Neural cell (in vitro differentiated cells): Measurements from ENCODE around the gene NES. TPM values are rescaled to one million over a fixed set of nuclear protein-coding genes. Genes with fewer than 3 reads are reported as not detected.

Experiments used
- H2AFZ ChIP-seq: fragments of 200-600, 300-800 bp; sonication (generic), shearing (Covaris generic); 2 replicates; pipeline ENCODE4 v1.6.0; 2014; ENCODE audit warnings: low read depth, mild to moderate bottlenecking, antibody characterized with exemption, low read length, moderate library complexity
- H3F3A ChIP-seq: fragments of 200-600 bp; shearing (Covaris generic); 2 replicates; pipeline ENCODE4 v1.6.1; 2016; ENCODE audit warnings: mild to moderate bottlenecking, moderate library complexity, mixed read lengths, antibody characterized with exemption, low read length; ENCODE audit not compliant: insufficient read depth, poor library complexity, severe bottlenecking
- H3K27ac ChIP-seq: fragments of 200-600, 300-800 bp; sonication (generic), shearing (Covaris generic); 2 replicates; pipeline ENCODE4 v1.5.1; 2014; ENCODE audit warnings: mild to moderate bottlenecking, low read length, moderate library complexity
- H3K27me3 ChIP-seq: fragments of 300-800, 200-600 bp; sonication (generic), shearing (Covaris generic); 2 replicates; pipeline ENCODE4 v1.6.0; 2014; ENCODE audit warnings: mild to moderate bottlenecking, low read depth, low read length, moderate library complexity; ENCODE audit not compliant: insufficient read depth
- H3K36me3 ChIP-seq: fragments of 300-800, 200-600 bp; sonication (generic), shearing (Covaris generic); 2 replicates; pipeline ENCODE4 v1.5.1; 2014; ENCODE audit warnings: mild to moderate bottlenecking, antibody characterized with exemption, low read length, moderate library complexity; ENCODE audit not compliant: insufficient read depth
- H3K4me2 ChIP-seq: fragments of 300-800, 200-600 bp; sonication (generic), shearing (Covaris generic); 2 replicates; pipeline ENCODE4 v1.6.0; 2014; ENCODE audit warnings: mild to moderate bottlenecking, low read length
- H3K4me3 ChIP-seq: fragments of 300-800, 200-600 bp; sonication (generic), shearing (Covaris generic); 2 replicates; pipeline ENCODE4 v1.5.1; 2014; ENCODE audit warnings: mild to moderate bottlenecking, low read length, moderate library complexity
- H3K79me2 ChIP-seq: fragments of 200-600 bp; shearing (Covaris generic); replicated peaks from 2 replicates; pipeline ENCODE4 v1.6.0; 2014; ENCODE audit warnings: mild to moderate bottlenecking, low read length, moderate library complexity; ENCODE audit not compliant: insufficient read depth
- H3K9ac ChIP-seq: fragments of 300-800, 200-600 bp; sonication (generic), shearing (Covaris generic); 2 replicates; pipeline ENCODE4 v1.6.1; 2016; ENCODE audit warnings: mild to moderate bottlenecking, low read length, mixed read lengths
- H3K9me2 ChIP-seq: fragments of 200-600 bp; shearing (Covaris generic); 2 replicates; pipeline ENCODE4 v1.6.1; 2016; ENCODE audit warnings: mild to moderate bottlenecking, low read length, mixed read lengths; ENCODE audit not compliant: insufficient read depth
- H3K9me3 ChIP-seq: fragments of 200-600, 300-800 bp; sonication (generic), shearing (Covaris generic); 2 replicates; pipeline ENCODE4 v1.6.1; 2016; ENCODE audit warnings: mild to moderate bottlenecking, mixed run types, low read length, moderate library complexity, mixed read lengths
- H4K20me1 ChIP-seq: fragments of 200-600 bp; shearing (Covaris generic); 2 replicates; pipeline ENCODE4 v1.6.1; 2016; ENCODE audit warnings: mild to moderate bottlenecking, mixed run types; ENCODE audit not compliant: insufficient read depth
- EP300 ChIP-seq: fragments of 450-650 bp; conservative IDR thresholded peaks from 2 replicates; pipeline ENCODE4 v1.6.1; 2014; ENCODE audit warnings: antibody characterized with exemption, mild to moderate bottlenecking, moderate library complexity; ENCODE audit not compliant: poor library complexity, severe bottlenecking
- EZH2 ChIP-seq: fragments of 200-600, 300-800 bp; shearing (Covaris generic), sonication (generic); IDR thresholded peaks from 2 replicates; pipeline ENCODE4 v1.6.1; 2014; ENCODE audit warnings: antibody characterized with exemption, low read length, borderline replicate concordance, mild to moderate bottlenecking; ENCODE audit not compliant: insufficient read depth, poor library complexity, severe bottlenecking
- MXI1 ChIP-seq: fragments of 450-650 bp; conservative IDR thresholded peaks from 2 replicates; pipeline ENCODE4 v1.6.1; 2014; ENCODE audit warnings: antibody characterized with exemption, mild to moderate bottlenecking; ENCODE audit not compliant: poor library complexity, severe bottlenecking
- POLR2AphosphoS5 ChIP-seq: IDR thresholded peaks from 2 replicates; pipeline ENCODE4 v1.6.1; 2012
- RAD21 ChIP-seq: fragments of 450-650 bp; conservative IDR thresholded peaks from 2 replicates; pipeline ENCODE4 v1.6.1; 2014; ENCODE audit warnings: antibody characterized with exemption, mild to moderate bottlenecking, moderate library complexity
- REST ChIP-seq: IDR thresholded peaks from 2 replicates; pipeline ENCODE4 v1.6.1; 2012; ENCODE audit warnings: borderline replicate concordance
- SMC3 ChIP-seq: fragments of 450-650 bp; conservative IDR thresholded peaks from 2 replicates; pipeline ENCODE4 v1.6.1; 2014; ENCODE audit warnings: antibody characterized with exemption, mild to moderate bottlenecking, moderate library complexity; ENCODE audit not compliant: poor library complexity
- TAF1 ChIP-seq: IDR thresholded peaks from 2 replicates; pipeline ENCODE4 v1.6.1; 2012; ENCODE audit warnings: low read depth
- polyA plus RNA-seq: library from polyadenylated mRNA; depleted of rRNA; stranded (reverse); fragments of >200 nt; gene quantifications from 2 replicates; pipeline ENCODE4 v1.2.3, GENCODE V29; 2014
- TF ChIP-seq, protein P1 (sequence below): fragments of 450-650 bp; IDR thresholded peaks from 2 replicates; pipeline ENCODE4 v1.5.1; 2014; ENCODE audit warnings: antibody characterized with exemption, mild to moderate bottlenecking, moderate library complexity; ENCODE audit not compliant: poor library complexity, severe bottlenecking

NES gene
- polyA plus RNA-seq, 1 donor from 2014 or later = 9.9 TPM

- H3K4me3 ChIP-seq = no peak overlapping the region
- TF ChIP-seq, protein P1, sequence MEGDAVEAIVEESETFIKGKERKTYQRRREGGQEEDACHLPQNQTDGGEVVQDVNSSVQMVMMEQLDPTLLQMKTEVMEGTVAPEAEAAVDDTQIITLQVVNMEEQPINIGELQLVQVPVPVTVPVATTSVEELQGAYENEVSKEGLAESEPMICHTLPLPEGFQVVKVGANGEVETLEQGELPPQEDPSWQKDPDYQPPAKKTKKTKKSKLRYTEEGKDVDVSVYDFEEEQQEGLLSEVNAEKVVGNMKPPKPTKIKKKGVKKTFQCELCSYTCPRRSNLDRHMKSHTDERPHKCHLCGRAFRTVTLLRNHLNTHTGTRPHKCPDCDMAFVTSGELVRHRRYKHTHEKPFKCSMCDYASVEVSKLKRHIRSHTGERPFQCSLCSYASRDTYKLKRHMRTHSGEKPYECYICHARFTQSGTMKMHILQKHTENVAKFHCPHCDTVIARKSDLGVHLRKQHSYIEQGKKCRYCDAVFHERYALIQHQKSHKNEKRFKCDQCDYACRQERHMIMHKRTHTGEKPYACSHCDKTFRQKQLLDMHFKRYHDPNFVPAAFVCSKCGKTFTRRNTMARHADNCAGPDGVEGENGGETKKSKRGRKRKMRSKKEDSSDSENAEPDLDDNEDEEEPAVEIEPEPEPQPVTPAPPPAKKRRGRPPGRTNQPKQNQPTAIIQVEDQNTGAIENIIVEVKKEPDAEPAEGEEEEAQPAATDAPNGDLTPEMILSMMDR = no peak
- TF ChIP-seq REST (no peak), SMC3 (no peak), EP300 (no peak), MXI1 (no peak), RAD21 (no peak), POLR2AphosphoS5 (no peak), TAF1 (no peak), EZH2 (no peak)
- no peaks in the 10 kb centered on the region for H3F3A ChIP-seq
- H3K9ac ChIP-seq = no peak overlapping the region
- H3K27me3 ChIP-seq = peaks cover 57% of the 10 kb centered on the region
- H3K9me2 ChIP-seq = no peaks in the 10 kb centered on the region
- H4K20me1 ChIP-seq = no peaks in the 10 kb centered on the region
- H3K27ac ChIP-seq = no peak overlapping the region
- H3K36me3 ChIP-seq = no peaks in the 10 kb centered on the region
- no peaks in the 10 kb centered on the region for H3K9me3 ChIP-seq
- no peaks in the 10 kb centered on the region for H3K79me2 ChIP-seq
- no peak overlapping the region for H3K4me2 ChIP-seq
- H2AFZ ChIP-seq = no peak overlapping the region
Observed at GRCh38 chr1:156648951-156649350, 28.3 kb downstream of the NES start.

DNA sequence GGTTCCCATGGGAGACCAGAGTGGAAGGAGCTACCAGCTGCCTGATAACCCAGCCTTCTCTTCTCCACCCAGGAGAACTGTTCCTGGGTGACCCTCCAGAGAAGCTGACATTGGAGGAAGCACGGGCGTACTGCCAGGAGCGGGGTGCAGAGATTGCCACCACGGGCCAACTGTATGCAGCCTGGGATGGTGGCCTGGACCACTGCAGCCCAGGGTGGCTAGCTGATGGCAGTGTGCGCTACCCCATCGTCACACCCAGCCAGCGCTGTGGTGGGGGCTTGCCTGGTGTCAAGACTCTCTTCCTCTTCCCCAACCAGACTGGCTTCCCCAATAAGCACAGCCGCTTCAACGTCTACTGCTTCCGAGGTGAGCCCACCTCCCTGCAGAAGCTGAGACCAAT lies 28.7 kb downstream of the NES start:
- no peaks in the 10 kb centered on the region for H3K9me3 ChIP-seq
- no peaks in the 10 kb centered on the region for H4K20me1 ChIP-seq
- H3K27me3 ChIP-seq = peaks cover 56% of the 10 kb centered on the region
- H3K79me2 ChIP-seq = no peaks in the 10 kb centered on the region
- no peak overlapping the region for H3K27ac ChIP-seq
- H3K9me2 ChIP-seq = no peaks in the 10 kb centered on the region
- no peak overlapping the region for H2AFZ ChIP-seq
- no peak for TF ChIP-seq MXI1
- no peak for TF ChIP-seq EZH2
- no peak for TF ChIP-seq POLR2AphosphoS5
- TF ChIP-seq TAF1 = no peak
- no peak for TF ChIP-seq SMC3
- TF ChIP-seq EP300 = no peak
- TF ChIP-seq REST = no peak
- TF ChIP-seq RAD21 = no peak
- TF ChIP-seq, protein P1 = no peak
- H3F3A ChIP-seq = no peaks in the 10 kb centered on the region
- H3K4me3 ChIP-seq = no peak overlapping the region
- no peak overlapping the region for H3K4me2 ChIP-seq
- H3K9ac ChIP-seq = no peak overlapping the region
- no peaks in the 10 kb centered on the region for H3K36me3 ChIP-seq
